IMR-90 (cell line): ENCODE measurements around the gene BST1. TPM values are rescaled to one million over a fixed set of nuclear protein-coding genes. Genes with fewer than 3 reads are reported as not detected.

ENCODE experiments used
- ATAC-seq: fragments of 200-7000 bp; cut with Tn5 transposase; 2 replicates; pipeline ENCODE4 v1.9.1; 2020; ENCODE audit warnings: low read depth, mild to moderate bottlenecking, moderate library complexity
- BruUV-seq: library from RNA; stranded (reverse); fragments of 400-500 nt; replicated peaks from 2 replicates; lab custom pipeline; 2021; lab: Mats Ljungman, UMichigan
- CTCF ChIA-PET: fragments of 300-600 bp; formaldehyde crosslinking; extraction: SDS; loops from one replicate; lab custom pipeline; 2021; ENCODE audit warnings: antibody characterized with exemption; lab: Yijun Ruan, JAX
- POLR2A ChIA-PET: fragments of 300-600 bp; sonication (Branson Sonifier 250); formaldehyde crosslinking; loops from one replicate; lab custom pipeline; 2022; ENCODE audit warnings: antibody characterized with exemption; ENCODE audit not compliant: unreplicated experiment; lab: Charles Lee
- DNase-seq: peaks from one replicate; pipeline ENCODE4 v3.0.0; 2013
- H2AFZ ChIP-seq: replicated peaks from 2 replicates; pipeline ENCODE3; 2013; ENCODE audit warnings: low read length, mild to moderate bottlenecking; ENCODE audit not compliant: poor library complexity
- H2AK5ac ChIP-seq: 2 replicates; pipeline ENCODE4 v1.6.1; 2013; ENCODE audit warnings: low read depth, low read length, inconsistent platforms
- H2AK9ac ChIP-seq: replicated peaks from 2 replicates; pipeline ENCODE3; 2013; ENCODE audit warnings: mild to moderate bottlenecking, low read depth, low read length, moderate library complexity; ENCODE audit not compliant: poor library complexity
- H2BK120ac ChIP-seq: 2 replicates; pipeline ENCODE4 v1.6.1; 2013; ENCODE audit warnings: low read depth, low read length, inconsistent platforms
- H2BK15ac ChIP-seq: 3 replicates; pipeline ENCODE4 v1.6.1; 2013; ENCODE audit warnings: low read depth, low read length, inconsistent platforms
- H2BK20ac ChIP-seq: 2 replicates; pipeline ENCODE4 v1.6.1; 2013; ENCODE audit warnings: low read depth, mild to moderate bottlenecking, inconsistent platforms, low read length, moderate library complexity
- H2BK5ac ChIP-seq: 2 replicates; pipeline ENCODE4 v1.6.1; 2013; ENCODE audit warnings: mild to moderate bottlenecking, low read depth, low read length, inconsistent platforms; ENCODE audit not compliant: poor library complexity, severe bottlenecking
- H3K14ac ChIP-seq: replicated peaks from 2 replicates; pipeline ENCODE4 v1.6.1; 2013; ENCODE audit warnings: low read depth, low read length, inconsistent platforms
- H3K18ac ChIP-seq: 2 replicates; pipeline ENCODE4 v1.6.1; 2013; ENCODE audit warnings: low read depth, low read length, control low read depth
- H3K23ac ChIP-seq: 2 replicates; pipeline ENCODE4 v1.6.1; 2013; ENCODE audit warnings: low read depth, low read length, inconsistent platforms
- H3K27ac ChIP-seq: 2 replicates; pipeline ENCODE4 v1.5.1; 2013; ENCODE audit warnings: mild to moderate bottlenecking, control low read depth, low read length; ENCODE audit not compliant: insufficient read depth
- H3K27me3 ChIP-seq: 2 replicates; pipeline ENCODE4 v1.6.1; 2013; ENCODE audit warnings: low read length; ENCODE audit not compliant: control insufficient read depth, insufficient read depth
- H3K36me3 ChIP-seq: 2 replicates; pipeline ENCODE4 v1.6.1; 2013; ENCODE audit warnings: low read length, mixed read lengths; ENCODE audit not compliant: control insufficient read depth, insufficient read depth
- H3K4ac ChIP-seq: 2 replicates; pipeline ENCODE4 v1.6.1; 2013; ENCODE audit warnings: low read depth, low read length, inconsistent platforms
- H3K4me1 ChIP-seq: 2 replicates; pipeline ENCODE4 v1.6.1; 2013; ENCODE audit warnings: low read length, mixed read lengths; ENCODE audit not compliant: control insufficient read depth, insufficient read depth
- H3K4me2 ChIP-seq: 2 replicates; pipeline ENCODE4 v1.6.1; 2013; ENCODE audit warnings: low read depth, mild to moderate bottlenecking, control low read depth, low read length, moderate library complexity
- H3K4me3 ChIP-seq: 2 replicates; pipeline ENCODE4 v1.5.1; 2013; ENCODE audit warnings: low read depth, mild to moderate bottlenecking, control low read depth, low read length, moderate library complexity; ENCODE audit not compliant: insufficient read depth
- H3K56ac ChIP-seq: 2 replicates; pipeline ENCODE4 v1.6.1; 2013; ENCODE audit warnings: low read length, inconsistent platforms; ENCODE audit not compliant: insufficient read depth; ENCODE audit errors: extremely low read depth
- H3K79me1 ChIP-seq, 2 experiments: 2 replicates each; pipeline ENCODE4 v1.6.1; 2013; ENCODE audit warnings: low read length in 2 of 2, inconsistent platforms in 1 of 2, low read depth in 1 of 2
- H3K9ac ChIP-seq: 2 replicates; pipeline ENCODE4 v1.6.1; 2013; ENCODE audit warnings: low read depth, low read length, control low read depth
- H3K9me1 ChIP-seq: 2 replicates; pipeline ENCODE4 v1.6.1; 2013; ENCODE audit warnings: low read length, inconsistent platforms; ENCODE audit not compliant: insufficient read depth
- H3K9me3 ChIP-seq: 2 replicates; pipeline ENCODE4 v1.6.1; 2013; ENCODE audit warnings: low read length; ENCODE audit not compliant: control insufficient read depth, insufficient read depth
- H4K20me1 ChIP-seq: 2 replicates; pipeline ENCODE4 v1.6.1; 2013; ENCODE audit warnings: low read length, inconsistent platforms; ENCODE audit not compliant: insufficient read depth
- H4K5ac ChIP-seq: 2 replicates; pipeline ENCODE4 v1.6.1; 2013; ENCODE audit warnings: mild to moderate bottlenecking, low read depth, low read length, control low read depth
- H4K8ac ChIP-seq, 2 experiments: 2 replicates each; pipeline ENCODE4 v1.6.1; 2013; ENCODE audit warnings: low read depth in 2 of 2, low read length in 2 of 2, control low read depth in 1 of 2, inconsistent platforms in 1 of 2
- H4K91ac ChIP-seq: 2 replicates; pipeline ENCODE4 v1.6.1; 2013; ENCODE audit warnings: low read depth, low read length, inconsistent platforms; ENCODE audit not compliant: insufficient read depth
- BHLHE40 ChIP-seq: fragments of 150-350 bp; IDR thresholded peaks from 2 replicates; pipeline ENCODE4 v1.6.1; 2016; ENCODE audit warnings: mild to moderate bottlenecking, low read depth, low read length
- CEBPB ChIP-seq: IDR thresholded peaks from 2 replicates; pipeline ENCODE4 v1.6.1; 2012; ENCODE audit warnings: low read depth, low read length, improper control_type of control experiment
- ELK1 ChIP-seq: fragments of 150-350 bp; IDR thresholded peaks from 2 replicates; pipeline ENCODE4 v1.6.1; 2016; ENCODE audit warnings: low read depth, mild to moderate bottlenecking, low read length, moderate library complexity, borderline replicate concordance
- NFE2L2 ChIP-seq: fragments of 150-350 bp; IDR thresholded peaks from 2 replicates; pipeline ENCODE4 v1.6.1; 2016; ENCODE audit warnings: low read depth, mild to moderate bottlenecking, low read length
- RFX5 ChIP-seq: IDR thresholded peaks from 2 replicates; pipeline ENCODE4 v1.8.0; 2012; ENCODE audit warnings: low read depth, mild to moderate bottlenecking, low read length, moderate library complexity
- WGBS, 2 experiments: methylation state at CpG; one replicate each; pipeline versions ENCODE4 v1.1.5 to v1.1.7; 2013; ENCODE audit warnings: missing lambda C conversion rate in 2 of 2; ENCODE audit not compliant: insufficient read length in 1 of 2; ENCODE audit errors: extremely low coverage in 2 of 2; 5-methylcytosine and 5-hydroxymethylcytosine counted together
- dilution Hi-C: fragments of 300-500 bp; cut with HindIII; formaldehyde crosslinking; loops from one replicate; pipeline ENCODE4 v1.14.3; 2018; ENCODE audit warnings: low sequenced_read_pairs; ENCODE audit not compliant: unreplicated experiment
- in situ Hi-C: fragments of 300-500 bp; cut with MboI; formaldehyde crosslinking; loops from 3 replicates; pipeline ENCODE4 v1.14.3; 2019; ENCODE audit warnings: low sequenced_read_pairs, inconsistent platforms, mixed read lengths
- intact Hi-C: fragments of 100-400 bp; cut with micrococcal nuclease; formaldehyde crosslinking; loops from 2 replicates; pipeline ENCODE4 v1.10.0; 2022
- polyA plus RNA-seq, 3 experiments: library from polyadenylated mRNA; depleted of rRNA; stranded (reverse); fragments of >200 nt; gene quantifications; 2 replicates each; pipeline ENCODE4 v1.2.3, GENCODE V29; 2012; ENCODE audit warnings: low replicate concordance in 1 of 3
- total RNA-seq: library from RNA; depleted of rRNA; stranded (reverse); fragments of >200 nt; gene quantifications from 2 replicates; pipeline ENCODE4 v1.2.3, GENCODE V29; 2012

BST1 gene
- total and polyA plus RNA-seq, 2 of the 4 experiments (the other 2 are of a cell fraction): 6.6 to 11.1 TPM

GRCh38 chr4:15706646-15707362 lies 3.9 kb downstream of the BST1 start:
- Histone ChIP-seq H3K4ac (no peak overlapping the region), H3K79me1 (0 out of 4 replicates have a peak, but pooled peaks cover 0 to 3% of the 10 kb centered on the region in 2 experiments), H3K4me2 (peak overlapping the region; percentile 36; the same call in 1 of the 2 replicates), H3K27ac (no peak overlapping the region), H3K18ac (no peak overlapping the region), H3K9me1 (peaks cover 11% of the 10 kb centered on the region), H3K4me1 (no peaks in the 10 kb centered on the region; the same call in 1 of the 2 replicates), H2AFZ (no peak overlapping the region), H3K9me3 (no peaks in the 10 kb centered on the region), H2AK5ac (no peak overlapping the region), H2BK120ac (no peak overlapping the region), H4K91ac (no peak overlapping the region), H2AK9ac (no peak overlapping the region), H4K5ac (no peak overlapping the region), H4K20me1 (no peaks in the 10 kb centered on the region), H3K27me3 (no peaks in the 10 kb centered on the region), H3K4me3 (no peak overlapping the region), H3K56ac (no peak overlapping the region), H2BK15ac (no peak overlapping the region), H2BK5ac (no peak overlapping the region), H3K23ac (no peak overlapping the region), H2BK20ac (no peak overlapping the region), H3K9ac (no peak overlapping the region), H3K14ac (no peak overlapping the region), H3K36me3 (no peaks in the 10 kb centered on the region), H4K8ac (no peak overlapping the region)
- ATAC-seq (peak; percentile 21), DNase-seq (peak; percentile 58)
- in situ Hi-C loops: no loop called here
- ChIA-PET POLR2A (no interaction called here), CTCF (interaction anchor here (0.7 kb wide), 1 partner anchor 1500 kb away, joined by 3 read pairs; no protein-coding TSS in a partner anchor)
- no TSS peak for BruUV-seq
- intact Hi-C loops: no loop called here
- dilution Hi-C loops: no loop called here
- TF ChIP-seq CEBPB: 0 out of 2 replicates have a peak, but pooled peaks have one; percentile 5
- no peak for TF ChIP-seq NFE2L2
- no peak for TF ChIP-seq RFX5
- TF ChIP-seq ELK1: no peak
- TF ChIP-seq BHLHE40: no peak
- WGBS, 2 experiments: no CpG with 5 or more reads among the region's 3 CpGs
